HG03457 (cell line): ENCODE results near the gene DCAF4L1.

Experiments used
- ATAC-seq: cut with Tn5 transposase; IDR thresholded peaks from one replicate; pipeline ENCODE4 v1.9.1; 2021; ENCODE audit warnings: moderate number of reproducible peaks; ENCODE audit not compliant: unreplicated experiment

DCAF4L1 gene

GRCh38 chr4:41989994-41990364, 8.4 kb downstream of the DCAF4L1 start:
- ATAC-seq, result peak; percentile 7

GRCh38 chr4:41990365-41991111, 9.0 kb downstream of the DCAF4L1 start, which contains the start of gene SLC30A9:
Gene SLC30A9, plus strand, starts transcription at chr4:41990530. Its CDS starts 122 bp downstream, at chr4:41990652.
- ATAC-seq, result peak; percentile 98

GRCh38 chr4:41991916-41992767, 10.6 kb downstream of the DCAF4L1 start:
- ATAC-seq, result no peak

GRCh38 chr4:41992967-41993857, 11.7 kb downstream of the DCAF4L1 start:
- ATAC-seq, result no peak

GRCh38 chr4:41994461-41994985, 13.0 kb downstream of the DCAF4L1 start:
- ATAC-seq, result no peak

GRCh38 chr4:41998019-41998418, 16.5 kb downstream of the DCAF4L1 start:
- ATAC-seq, result no peak

- no peak for ATAC-seq
Observed at GRCh38 chr4:41999321-41999720, 17.8 kb downstream of the DCAF4L1 start.

- no peak for ATAC-seq
Observed at GRCh38 chr4:42008011-42008786, 26.6 kb downstream of the DCAF4L1 start.

- ATAC-seq, result no peak
Observed at GRCh38 chr4:42015438-42015837, 33.9 kb downstream of the DCAF4L1 start.

- no peak for ATAC-seq
Observed at GRCh38 chr4:42018451-42018850, 36.9 kb downstream of the DCAF4L1 start.
